PFSK-1 (cell line): ENCODE results near the gene PLIN4.

Experiments used
- FOXP2 ChIP-seq: optimal IDR thresholded peaks from 2 replicates; pipeline ENCODE3; 2011; ENCODE audit warnings: borderline replicate concordance, control low read depth, inconsistent platforms; ENCODE audit not compliant: insufficient read depth; ENCODE audit errors: extremely low read length, extremely low read depth
- POLR2AphosphoS5 ChIP-seq: IDR thresholded peaks from 2 replicates; pipeline ENCODE4 v1.6.1; 2012; ENCODE audit warnings: low read depth, mild to moderate bottlenecking, control low read depth, low read length, moderate library complexity
- SIN3A ChIP-seq: IDR thresholded peaks from 2 replicates; pipeline ENCODE4 v1.6.1; 2012; ENCODE audit warnings: mild to moderate bottlenecking, low read length, moderate library complexity, borderline replicate concordance; ENCODE audit not compliant: insufficient read depth
- TAF1 ChIP-seq: IDR thresholded peaks from 2 replicates; pipeline ENCODE4 v1.6.1; 2012; ENCODE audit warnings: low read length, control low read depth, borderline replicate concordance; ENCODE audit not compliant: insufficient read depth
- TF ChIP-seq, protein P1 (sequence below), 2 experiments: IDR thresholded peaks; 2 replicates each; pipeline versions ENCODE4 v1.6.1 to v1.8.0; 2011 to 2012; ENCODE audit warnings: low read depth in 2 of 2, low read length in 2 of 2, control low read depth in 1 of 2, inconsistent platforms in 1 of 2, mild to moderate bottlenecking in 1 of 2, moderate library complexity in 1 of 2; ENCODE audit not compliant: insufficient read depth in 1 of 2

The PLIN4 gene

DNA sequence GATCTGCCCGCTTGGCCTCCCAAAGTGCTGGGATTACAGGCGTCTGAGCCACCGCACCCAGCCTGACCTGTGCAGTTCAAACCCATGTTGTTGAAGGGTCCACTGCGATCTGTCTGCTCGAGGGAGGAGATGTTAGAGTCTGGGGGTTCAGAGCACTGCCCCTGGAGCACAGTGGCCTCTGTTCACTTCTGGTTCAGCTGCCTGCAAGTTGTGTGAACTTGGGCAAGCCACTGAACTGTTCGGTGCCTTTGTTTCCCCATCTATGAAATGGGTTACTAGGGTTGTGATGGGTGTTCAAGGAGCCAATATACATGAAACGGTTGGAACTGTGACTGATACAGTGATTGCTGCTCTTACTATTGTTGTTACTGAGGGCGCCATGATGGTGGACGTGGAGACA lies 15.0 kb upstream of the PLIN4 start:
- TF ChIP-seq FOXP2 (no peak), TAF1 (no peak)
- TF ChIP-seq, protein P1, sequence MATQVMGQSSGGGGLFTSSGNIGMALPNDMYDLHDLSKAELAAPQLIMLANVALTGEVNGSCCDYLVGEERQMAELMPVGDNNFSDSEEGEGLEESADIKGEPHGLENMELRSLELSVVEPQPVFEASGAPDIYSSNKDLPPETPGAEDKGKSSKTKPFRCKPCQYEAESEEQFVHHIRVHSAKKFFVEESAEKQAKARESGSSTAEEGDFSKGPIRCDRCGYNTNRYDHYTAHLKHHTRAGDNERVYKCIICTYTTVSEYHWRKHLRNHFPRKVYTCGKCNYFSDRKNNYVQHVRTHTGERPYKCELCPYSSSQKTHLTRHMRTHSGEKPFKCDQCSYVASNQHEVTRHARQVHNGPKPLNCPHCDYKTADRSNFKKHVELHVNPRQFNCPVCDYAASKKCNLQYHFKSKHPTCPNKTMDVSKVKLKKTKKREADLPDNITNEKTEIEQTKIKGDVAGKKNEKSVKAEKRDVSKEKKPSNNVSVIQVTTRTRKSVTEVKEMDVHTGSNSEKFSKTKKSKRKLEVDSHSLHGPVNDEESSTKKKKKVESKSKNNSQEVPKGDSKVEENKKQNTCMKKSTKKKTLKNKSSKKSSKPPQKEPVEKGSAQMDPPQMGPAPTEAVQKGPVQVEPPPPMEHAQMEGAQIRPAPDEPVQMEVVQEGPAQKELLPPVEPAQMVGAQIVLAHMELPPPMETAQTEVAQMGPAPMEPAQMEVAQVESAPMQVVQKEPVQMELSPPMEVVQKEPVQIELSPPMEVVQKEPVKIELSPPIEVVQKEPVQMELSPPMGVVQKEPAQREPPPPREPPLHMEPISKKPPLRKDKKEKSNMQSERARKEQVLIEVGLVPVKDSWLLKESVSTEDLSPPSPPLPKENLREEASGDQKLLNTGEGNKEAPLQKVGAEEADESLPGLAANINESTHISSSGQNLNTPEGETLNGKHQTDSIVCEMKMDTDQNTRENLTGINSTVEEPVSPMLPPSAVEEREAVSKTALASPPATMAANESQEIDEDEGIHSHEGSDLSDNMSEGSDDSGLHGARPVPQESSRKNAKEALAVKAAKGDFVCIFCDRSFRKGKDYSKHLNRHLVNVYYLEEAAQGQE (IDR thresholded peaks at IDR 0.05; ENCODE audit: insufficient read depth in 1 of 2, low read depth in 2 of 2, low read length in 2 of 2), result no peak

DNA sequence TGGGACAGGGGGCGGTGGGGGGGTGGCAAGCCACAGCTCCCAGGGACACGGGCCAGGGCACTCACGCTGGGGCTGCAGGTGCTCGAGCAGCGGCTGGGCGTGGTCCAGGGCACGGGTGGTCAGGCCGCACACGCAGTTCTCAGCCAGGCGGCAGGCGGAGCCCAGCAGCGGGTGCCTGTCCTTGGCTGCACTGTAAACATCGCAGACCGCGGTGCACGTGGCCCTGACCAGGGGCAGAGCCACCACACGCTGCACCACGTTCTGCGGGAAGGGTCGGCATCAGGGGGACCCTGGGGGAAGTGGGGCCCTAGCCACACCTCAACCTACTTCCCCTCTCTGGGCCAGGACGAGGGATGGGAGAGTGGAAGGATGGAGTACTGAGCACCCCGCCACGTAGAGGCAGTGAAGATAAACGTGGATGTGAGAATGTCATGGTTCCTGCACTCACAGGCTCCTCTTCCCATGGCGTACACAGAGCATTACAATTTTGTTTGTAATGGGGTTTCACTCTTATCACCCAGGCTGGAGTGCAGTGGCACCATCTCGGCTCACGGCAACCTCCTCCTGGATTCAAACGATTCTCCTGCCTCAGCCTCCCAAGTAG lies 13.4 kb upstream of the PLIN4 start:
- TF ChIP-seq SIN3A, result no peak
- TF ChIP-seq, protein P1 (IDR thresholded peaks at IDR 0.05; ENCODE audit: insufficient read depth in 1 of 2, low read depth in 2 of 2, low read length in 2 of 2), result no peak
- no peak for TF ChIP-seq FOXP2
- no peak for TF ChIP-seq POLR2AphosphoS5
- no peak for TF ChIP-seq TAF1

DNA sequence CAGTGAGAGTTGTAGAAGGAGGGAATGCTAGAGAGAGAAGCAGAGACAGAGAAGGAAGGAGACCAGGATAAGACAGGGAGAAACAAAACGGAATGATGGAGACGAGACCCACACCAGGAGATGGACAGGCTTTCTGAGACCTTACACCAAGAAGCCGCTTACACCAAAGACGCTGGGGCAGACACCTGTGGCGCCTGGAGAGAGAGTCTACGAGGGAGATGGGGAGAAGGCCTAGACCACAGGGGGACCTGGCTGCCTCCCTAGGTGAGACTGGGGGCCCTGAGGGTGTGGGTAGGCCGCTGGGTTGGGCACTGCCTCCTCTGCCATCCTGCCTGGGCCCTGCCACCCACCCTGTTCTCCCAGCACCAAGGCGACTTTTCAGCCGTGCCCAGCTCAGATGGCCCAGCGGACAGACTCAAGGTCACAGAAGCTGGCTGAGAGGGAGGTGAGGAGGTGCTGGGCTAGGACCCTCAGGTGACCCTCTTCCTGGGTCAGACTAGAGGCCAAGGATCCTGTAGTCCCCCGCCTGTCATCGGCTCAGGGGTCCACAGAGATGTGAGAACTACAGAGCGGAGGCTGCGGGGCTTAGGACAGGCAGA lies 11.7 kb upstream of the PLIN4 start:
- no peak for TF ChIP-seq TAF1
- TF ChIP-seq, protein P1 (IDR thresholded peaks at IDR 0.05; ENCODE audit: insufficient read depth in 1 of 2, low read depth in 2 of 2, low read length in 2 of 2), result no peak
- no peak for TF ChIP-seq FOXP2
- TF ChIP-seq POLR2AphosphoS5, result no peak
- TF ChIP-seq SIN3A, result no peak

DNA sequence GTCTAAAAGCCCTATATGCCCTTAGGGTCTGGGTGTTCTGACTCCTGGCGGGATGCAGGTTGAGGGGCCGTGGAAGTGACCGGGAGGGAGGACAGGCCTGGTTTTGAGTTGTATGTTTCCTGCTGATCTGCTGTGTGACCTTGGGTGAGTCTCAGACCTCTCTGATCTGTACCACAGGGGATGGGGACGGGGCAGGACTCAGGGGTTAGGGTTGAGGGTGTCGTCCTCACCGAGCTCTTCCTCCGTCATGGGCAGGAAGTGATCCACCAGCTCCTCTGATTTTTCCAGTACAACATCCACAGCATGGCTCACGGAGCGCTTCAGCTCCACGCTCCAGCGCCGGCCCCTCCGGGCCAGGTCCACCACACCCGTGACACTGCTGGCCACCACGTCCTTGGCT lies 10.6 kb upstream of the PLIN4 start:
- no peak for TF ChIP-seq FOXP2
- no peak for TF ChIP-seq POLR2AphosphoS5
- TF ChIP-seq, protein P1 (IDR thresholded peaks at IDR 0.05; ENCODE audit: insufficient read depth in 1 of 2, low read depth in 2 of 2, low read length in 2 of 2), result no peak
- no peak for TF ChIP-seq TAF1
- no peak for TF ChIP-seq SIN3A

DNA sequence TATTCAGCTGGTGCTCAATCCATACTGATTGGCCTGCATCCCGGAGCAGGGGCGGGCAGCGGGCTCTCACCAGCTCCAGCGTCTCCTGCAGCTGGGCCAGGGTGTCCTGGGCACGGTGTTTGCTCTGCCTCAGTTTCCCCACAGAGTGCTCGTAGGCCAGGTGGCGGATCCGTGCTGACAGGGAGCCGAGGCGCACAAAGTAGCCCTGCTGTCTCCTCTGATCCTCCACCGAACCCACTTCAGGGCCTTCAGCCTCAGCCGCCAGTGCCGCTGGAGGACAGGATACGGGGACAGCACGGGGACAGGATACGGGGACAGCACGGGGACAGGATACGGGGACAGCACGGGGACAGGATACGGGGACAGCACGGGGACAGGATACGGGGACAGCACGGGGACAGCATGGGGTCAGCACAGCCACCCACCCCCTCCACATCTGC lies 7.3 kb upstream of the PLIN4 start:
- no peak for TF ChIP-seq FOXP2
- TF ChIP-seq SIN3A, result no peak
- TF ChIP-seq POLR2AphosphoS5, result no peak
- no peak for TF ChIP-seq TAF1
- TF ChIP-seq, protein P1 (IDR thresholded peaks at IDR 0.05; ENCODE audit: insufficient read depth in 1 of 2, low read depth in 2 of 2, low read length in 2 of 2), result no peak
